GM10847 (cell line): Measurements from ENCODE around the gene ASMT.

Source experiments
- POLR2A ChIP-seq: IDR thresholded peaks from 2 replicates; pipeline ENCODE4 v1.6.1; 2011; ENCODE audit not compliant: insufficient read length; ENCODE audit errors: extremely low read depth

ASMT gene

GRCh38 chrX:1614927-1615326, at the start of gene ASMT:
ASMT (plus strand) TSS chrX:1615059; CDS start chrX:1615200, 141 bp downstream.
- TF ChIP-seq POLR2A = no peak

- TF ChIP-seq POLR2A = no peak
Measured at GRCh38 chrX:1576201-1576992, 38.5 kb upstream of the ASMT start.

- TF ChIP-seq POLR2A = no peak
Measured at GRCh38 chrX:1577845-1578244, 37.0 kb upstream of the ASMT start.

- no peak for TF ChIP-seq POLR2A
Measured at GRCh38 chrX:1578511-1579173, 36.2 kb upstream of the ASMT start.

GRCh38 chrX:1581132-1581531, 33.7 kb upstream of the ASMT start:
- no peak for TF ChIP-seq POLR2A

- TF ChIP-seq POLR2A = no peak
Measured at GRCh38 chrX:1582686-1583437, 32.0 kb upstream of the ASMT start.

GRCh38 chrX:1584237-1585011, 30.4 kb upstream of the ASMT start:
- TF ChIP-seq POLR2A = no peak

GRCh38 chrX:1587161-1587560, 27.7 kb upstream of the ASMT start:
- no peak for TF ChIP-seq POLR2A

GRCh38 chrX:1589356-1590130, 25.3 kb upstream of the ASMT start:
- no peak for TF ChIP-seq POLR2A

- TF ChIP-seq POLR2A = peak; percentile 92
Measured at GRCh38 chrX:1591102-1591862, 23.6 kb upstream of the ASMT start, which contains the start of gene AKAP17A. AKAP17A (plus strand) TSS chrX:1591604; CDS start chrX:1593463, 1,859 bp downstream.

- no peak for TF ChIP-seq POLR2A
Measured at GRCh38 chrX:1591863-1592469, 22.9 kb upstream of the ASMT start.

GRCh38 chrX:1592470-1593142, 22.3 kb upstream of the ASMT start:
- no peak for TF ChIP-seq POLR2A
